Measurements from ENCODE around the gene MYO16.

DNA sequence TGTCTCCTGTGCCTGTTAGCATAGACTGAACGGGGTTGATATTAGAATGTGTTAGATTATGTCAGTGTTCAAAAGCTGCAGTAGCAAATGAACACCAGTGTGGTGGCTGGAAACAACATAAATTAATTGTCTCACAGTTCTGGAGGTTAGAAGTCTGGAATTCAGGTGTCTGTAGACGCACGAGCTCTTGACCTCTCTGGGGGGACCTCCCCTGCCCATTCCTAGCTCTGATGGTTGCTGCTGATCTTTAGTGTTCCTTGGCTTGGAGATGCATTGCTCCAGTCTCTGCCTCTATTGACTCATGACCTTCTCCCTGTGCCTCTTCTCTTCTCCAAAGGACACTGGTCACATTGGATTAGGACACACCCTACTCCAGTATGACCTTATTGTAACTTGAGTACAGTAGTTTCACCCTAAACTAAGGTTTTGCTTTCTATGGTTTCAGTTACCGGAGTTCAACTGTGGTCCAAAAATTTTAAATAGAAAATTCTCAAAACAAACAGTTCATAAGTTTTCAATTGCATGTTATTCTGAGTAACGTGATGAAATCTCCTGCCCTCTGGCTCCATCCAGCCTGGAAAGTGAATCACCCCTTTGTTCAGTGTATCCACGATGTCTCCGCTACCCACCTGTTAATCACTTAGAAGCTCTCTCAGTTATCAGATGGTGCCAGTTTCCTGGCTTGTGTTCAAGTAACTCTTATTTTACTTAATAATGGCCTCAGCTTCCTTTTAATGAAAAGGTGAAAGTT lies 273.2 kb downstream of the MYO16 start:
- TF ChIP-seq, protein P1, sequence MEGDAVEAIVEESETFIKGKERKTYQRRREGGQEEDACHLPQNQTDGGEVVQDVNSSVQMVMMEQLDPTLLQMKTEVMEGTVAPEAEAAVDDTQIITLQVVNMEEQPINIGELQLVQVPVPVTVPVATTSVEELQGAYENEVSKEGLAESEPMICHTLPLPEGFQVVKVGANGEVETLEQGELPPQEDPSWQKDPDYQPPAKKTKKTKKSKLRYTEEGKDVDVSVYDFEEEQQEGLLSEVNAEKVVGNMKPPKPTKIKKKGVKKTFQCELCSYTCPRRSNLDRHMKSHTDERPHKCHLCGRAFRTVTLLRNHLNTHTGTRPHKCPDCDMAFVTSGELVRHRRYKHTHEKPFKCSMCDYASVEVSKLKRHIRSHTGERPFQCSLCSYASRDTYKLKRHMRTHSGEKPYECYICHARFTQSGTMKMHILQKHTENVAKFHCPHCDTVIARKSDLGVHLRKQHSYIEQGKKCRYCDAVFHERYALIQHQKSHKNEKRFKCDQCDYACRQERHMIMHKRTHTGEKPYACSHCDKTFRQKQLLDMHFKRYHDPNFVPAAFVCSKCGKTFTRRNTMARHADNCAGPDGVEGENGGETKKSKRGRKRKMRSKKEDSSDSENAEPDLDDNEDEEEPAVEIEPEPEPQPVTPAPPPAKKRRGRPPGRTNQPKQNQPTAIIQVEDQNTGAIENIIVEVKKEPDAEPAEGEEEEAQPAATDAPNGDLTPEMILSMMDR (conservative IDR thresholded peaks at IDR 0.05; ENCODE audit: low read length): no peak
- TF ChIP-seq EZH2phosphoT487 (IDR thresholded peaks at IDR 0.05; ENCODE audit: borderline replicate concordance): no peak
